Spleen (tissue), 11 donors: ENCODE results near the gene PVR. TPM values are rescaled to one million over a fixed set of nuclear protein-coding genes. Genes with fewer than 3 reads are reported as not detected.
A peak's percentile ranks its signal among the peaks of the same experiment; 100 is the strongest.

ENCODE experiments used
- DNase-seq: peaks from one replicate; pipeline ENCODE4 v3.0.0-alpha.2; 2020
- H3K27ac ChIP-seq, 8 donors: fragments of 200-600 bp; sonication (generic) in 7 of 8; 1 replicate in 4 of 8; 2 replicates in 4 of 8; pipeline versions ENCODE4 v1.5.0 to v1.8.0; 2016 to 2021; ENCODE audit warnings: inconsistent platforms in 4 of 8, mild to moderate bottlenecking in 4 of 8, moderate library complexity in 1 of 8
- H3K27me3 ChIP-seq, 7 donors: fragments of 200-600 bp; sonication (generic) in 6 of 7; replicated peaks in 1 of 7; 1 replicate in 4 of 7; 2 replicates in 3 of 7; pipeline versions ENCODE4 v1.5.0 to v1.8.0; 2016 to 2021; ENCODE audit warnings: inconsistent platforms in 3 of 7, mild to moderate bottlenecking in 1 of 7
- H3K36me3 ChIP-seq, 6 donors: fragments of 200-600 bp; sonication (generic) in 5 of 6; 1 replicate in 4 of 6; 2 replicates in 2 of 6; pipeline versions ENCODE4 v1.5.0 to v1.8.0; 2016 to 2021; ENCODE audit warnings: inconsistent platforms in 2 of 6
- H3K4me1 ChIP-seq, 6 donors: fragments of 200-600 bp; sonication (generic) in 5 of 6; 1 replicate in 3 of 6; 2 replicates in 3 of 6; pipeline versions ENCODE4 v1.5.0 to v1.8.0; 2016 to 2021; ENCODE audit warnings: inconsistent platforms in 3 of 6
- H3K4me3 ChIP-seq, 8 donors: fragments of 200-600 bp; sonication (generic) in 7 of 8; 1 replicate in 4 of 8; 2 replicates in 4 of 8; pipeline versions ENCODE4 v1.5.0 to v1.8.0; 2016 to 2021; ENCODE audit warnings: inconsistent platforms in 4 of 8, mild to moderate bottlenecking in 4 of 8, moderate library complexity in 2 of 8
- H3K9me3 ChIP-seq, 8 donors: fragments of 200-600 bp; sonication (generic) in 7 of 8; 1 replicate in 4 of 8; 2 replicates in 4 of 8; pipeline versions ENCODE4 v1.5.0 to v1.8.0; 2016 to 2021; ENCODE audit warnings: inconsistent platforms in 4 of 8
- CTCF ChIP-seq, 11 experiments: fragments of 200-600 bp in 7 of 11; fragments of 450-650 bp in 4 of 11; sonication (generic) in 4 of 11; IDR thresholded peaks in 8 of 11; conservative IDR thresholded peaks in 3 of 11; 1 replicate in 7 of 11; 2 replicates in 4 of 11; pipeline versions ENCODE4 v1.4.0 to v1.8.0; 2016 to 2021; ENCODE audit warnings: antibody characterized with exemption in 11 of 11, inconsistent platforms in 4 of 11, mild to moderate bottlenecking in 1 of 11
- POLR2A ChIP-seq, 3 donors: fragments of 450-650 bp; IDR thresholded peaks; one replicate each; pipeline ENCODE4 v1.5.1; 2017; ENCODE audit warnings: antibody characterized with exemption in 3 of 3, mild to moderate bottlenecking in 1 of 3
- POLR2AphosphoS5 ChIP-seq, 3 donors: sonication (generic); formaldehyde crosslinking; IDR thresholded peaks; one replicate each; pipeline ENCODE4 v1.5.1; 2017; ENCODE audit warnings: antibody characterized with exemption in 3 of 3
- WGBS, 5 donors: extraction: QIAGEN DNeasy Blood & Tissue Kit in 3 of 5; methylation state at CpG; one replicate each; pipeline versions ENCODE4 v1.1.5 to v1.1.7; 2013 to 2018; 5-methylcytosine and 5-hydroxymethylcytosine counted together
- intact Hi-C: fragments of 100-400 bp; cut with DNase I; formaldehyde crosslinking; loops from one replicate; pipeline ENCODE4 v1.15.0; 2023; ENCODE audit warnings: low total_unique reads
- polyA plus RNA-seq, 3 donors: library from polyadenylated mRNA; stranded (reverse); fragments of 200-250 nt; gene quantifications; one replicate each; pipeline ENCODE4 v1.2.1, GENCODE V29; 2013
- total RNA-seq, 7 donors: library from RNA; depleted of rRNA in 3 of 7; stranded (reverse); fragments of >200 nt in 3 of 7; fragmentation: NEBNext Ultra II Directional in 4 of 7; extraction: Animal tissue kit (Norgen Biotek cat#: 25700) in 4 of 7; gene quantifications; one replicate each; pipeline versions ENCODE4 v1.1.0 to v1.2.1, GENCODE V29; 2016 to 2021
- donor health status: healthy with polysubstance abuse.
- donor health status: DM: no; HTN: no; CAD: no; lungs with moderate emphysema.
- donor health status: DM: no; HTN: no; CAD: no.
- donor health status: Bipolar disorder and iron deficiency.
- donor health status: healthy.
- donor health status: DM: no; HTN: no; CAD: no.
- donor health status: DM: yes; HTN: yes; CAD: no.

PVR gene
- total and polyA plus RNA-seq, 10 donors = 2.0 to 18.4 (median 12.8) TPM

- Histone ChIP-seq H3K36me3 (peaks cover 0 to 57% (median 9%) of the 10 kb centered on the region in 6 donors), H3K27me3 (no peaks in the 10 kb centered on the region), H3K4me3 (no peak overlapping the region), H3K27ac (peak overlapping the region in 4 of 8 donors; percentile 3 to 30 (median 14)), H3K9me3 (no peaks in the 10 kb centered on the region), H3K4me1 (peaks cover 0 to 8% (median 0%) of the 10 kb centered on the region in 6 donors)
- WGBS, 5 donors = 64 to 88% (median 79%) methylated on average over 6 to 7 of the region's 7 CpGs
- no peak for DNase-seq
- intact Hi-C loops = no loop called here
- TF ChIP-seq CTCF (IDR thresholded peaks at IDR 0.05 in 8 of 11, conservative IDR thresholded peaks at IDR 0.05 in 3 of 11) = no peak
- no peak for TF ChIP-seq POLR2A (IDR thresholded peaks at IDR 0.05)
- peak in 1 of 3 donors; percentile 12 for TF ChIP-seq POLR2AphosphoS5 (IDR thresholded peaks at IDR 0.05)
Observed at GRCh38 chr19:44662691-44663385, 19.1 kb downstream of the PVR start.

GRCh38 chr19:44663996-44664395, 20.3 kb downstream of the PVR start:
- TF ChIP-seq POLR2AphosphoS5 (IDR thresholded peaks at IDR 0.05) = no peak
- TF ChIP-seq POLR2A (IDR thresholded peaks at IDR 0.05) = no peak
- TF ChIP-seq CTCF (IDR thresholded peaks at IDR 0.05 in 8 of 11, conservative IDR thresholded peaks at IDR 0.05 in 3 of 11) = no peak
- Histone ChIP-seq H3K9me3 (no peaks in the 10 kb centered on the region), H3K4me3 (no peak overlapping the region), H3K27ac (no peak overlapping the region), H3K4me1 (peaks cover 0 to 8% (median 0%) of the 10 kb centered on the region in 6 donors), H3K36me3 (peaks cover 0 to 46% (median 5%) of the 10 kb centered on the region in 6 donors), H3K27me3 (no peaks in the 10 kb centered on the region)
- WGBS, 5 donors = 93 to 96% (median 96%) methylated on average over 5 of the region's 5 CpGs
- intact Hi-C loops = no loop called here
- no peak for DNase-seq

GRCh38 chr19:44664976-44665375, 21.3 kb downstream of the PVR start:
- H3K36me3 ChIP-seq = peaks cover 0 to 36% (median 0%) of the 10 kb centered on the region in 6 donors
- H3K9me3 ChIP-seq = no peaks in the 10 kb centered on the region
- H3K4me1 ChIP-seq = peaks cover 0 to 8% (median 0%) of the 10 kb centered on the region in 6 donors
- no peak overlapping the region for H3K4me3 ChIP-seq
- DNase-seq = no peak
- H3K27ac ChIP-seq = no peak overlapping the region
- TF ChIP-seq CTCF (IDR thresholded peaks at IDR 0.05 in 8 of 11, conservative IDR thresholded peaks at IDR 0.05 in 3 of 11) = no peak
- no peak for TF ChIP-seq POLR2A (IDR thresholded peaks at IDR 0.05)
- no peak for TF ChIP-seq POLR2AphosphoS5 (IDR thresholded peaks at IDR 0.05)
- WGBS, 5 donors = 87 to 96% (median 94%) methylated on average over 10 of the region's 10 CpGs
- intact Hi-C loops = no loop called here
- no peaks in the 10 kb centered on the region for H3K27me3 ChIP-seq

GRCh38 chr19:44666852-44667556, 23.3 kb downstream of the PVR start:
- Histone ChIP-seq H3K4me1 (peaks cover 0 to 8% (median 0%) of the 10 kb centered on the region in 6 donors), H3K27me3 (no peaks in the 10 kb centered on the region), H3K27ac (no peak overlapping the region), H3K9me3 (no peaks in the 10 kb centered on the region), H3K36me3 (peaks cover 0 to 16% (median 0%) of the 10 kb centered on the region in 6 donors), H3K4me3 (no peak overlapping the region)
- intact Hi-C loops = no loop called here
- WGBS, 5 donors = 77 to 87% (median 81%) methylated on average over 3 to 7 of the region's 7 CpGs
- DNase-seq = no peak
- TF ChIP-seq POLR2AphosphoS5 (IDR thresholded peaks at IDR 0.05) (no peak), CTCF (IDR thresholded peaks at IDR 0.05 in 8 of 11, conservative IDR thresholded peaks at IDR 0.05 in 3 of 11) (no peak), POLR2A (IDR thresholded peaks at IDR 0.05) (no peak)
